GM19467 (cell line): ENCODE measurements around the gene MAPKAP1.

Experiments
- ATAC-seq: cut with Tn5 transposase; IDR thresholded peaks from one replicate; pipeline ENCODE4 v1.9.1; 2021; ENCODE audit warnings: mild to moderate bottlenecking, moderate library complexity; ENCODE audit not compliant: unreplicated experiment

Gene MAPKAP1

DNA sequence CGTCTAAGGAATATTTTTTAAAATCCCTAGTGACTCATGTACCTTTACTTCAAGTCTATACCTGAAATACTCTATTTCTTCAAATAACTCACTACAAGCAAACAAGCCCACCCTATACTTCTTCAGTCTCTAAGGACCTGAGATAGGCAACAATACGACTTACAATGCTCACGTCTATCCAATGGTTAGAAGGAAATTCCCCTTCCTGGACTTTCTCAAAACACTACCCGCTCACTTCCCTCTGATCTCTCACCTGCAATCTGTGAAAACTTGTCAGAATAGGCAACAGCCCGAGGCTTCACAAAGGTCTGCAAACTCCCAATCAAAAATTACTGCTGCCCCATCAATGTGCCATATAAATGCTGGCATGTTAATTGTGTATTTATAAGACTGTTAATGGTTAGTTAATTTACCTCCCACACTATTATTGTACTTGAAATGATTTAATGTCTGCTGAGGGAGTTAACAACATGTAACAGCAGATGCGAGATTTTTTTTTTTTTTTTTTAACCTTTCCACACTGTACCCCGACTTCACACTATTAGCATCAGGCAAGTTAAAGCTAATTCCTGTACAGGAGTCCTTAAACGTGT lies 27.3 kb downstream of the MAPKAP1 start:
- no peak for ATAC-seq

- no peak for ATAC-seq
Observed at GRCh38 chr9:125674981-125675973, 31.7 kb downstream of the MAPKAP1 start.

- ATAC-seq: no peak
Observed at GRCh38 chr9:125672876-125673275, 34.1 kb downstream of the MAPKAP1 start.

- no peak for ATAC-seq
Observed at GRCh38 chr9:125663127-125663526, 43.9 kb downstream of the MAPKAP1 start.

DNA sequence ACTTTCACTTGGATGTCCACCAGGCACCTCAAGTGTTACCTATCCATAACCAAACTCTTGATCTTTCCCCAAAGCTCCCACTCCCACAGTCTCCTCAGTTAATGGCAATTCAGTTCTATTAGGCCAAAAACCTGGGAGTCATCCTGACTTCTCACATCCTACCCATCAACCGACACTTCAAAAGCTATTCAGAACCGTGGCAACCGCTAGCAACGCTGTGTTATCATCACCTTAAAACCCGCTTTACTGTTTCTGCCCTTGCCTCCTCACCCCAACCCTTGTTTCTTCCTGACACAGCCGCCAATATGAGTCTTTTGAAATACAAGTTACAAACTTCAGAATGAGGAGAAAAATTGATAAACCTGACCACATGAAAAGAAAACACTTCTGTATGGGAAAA lies 46.5 kb downstream of the MAPKAP1 start:
- ATAC-seq: no peak

- ATAC-seq: no peak
Observed at GRCh38 chr9:125659954-125660353, 47.1 kb downstream of the MAPKAP1 start.

DNA sequence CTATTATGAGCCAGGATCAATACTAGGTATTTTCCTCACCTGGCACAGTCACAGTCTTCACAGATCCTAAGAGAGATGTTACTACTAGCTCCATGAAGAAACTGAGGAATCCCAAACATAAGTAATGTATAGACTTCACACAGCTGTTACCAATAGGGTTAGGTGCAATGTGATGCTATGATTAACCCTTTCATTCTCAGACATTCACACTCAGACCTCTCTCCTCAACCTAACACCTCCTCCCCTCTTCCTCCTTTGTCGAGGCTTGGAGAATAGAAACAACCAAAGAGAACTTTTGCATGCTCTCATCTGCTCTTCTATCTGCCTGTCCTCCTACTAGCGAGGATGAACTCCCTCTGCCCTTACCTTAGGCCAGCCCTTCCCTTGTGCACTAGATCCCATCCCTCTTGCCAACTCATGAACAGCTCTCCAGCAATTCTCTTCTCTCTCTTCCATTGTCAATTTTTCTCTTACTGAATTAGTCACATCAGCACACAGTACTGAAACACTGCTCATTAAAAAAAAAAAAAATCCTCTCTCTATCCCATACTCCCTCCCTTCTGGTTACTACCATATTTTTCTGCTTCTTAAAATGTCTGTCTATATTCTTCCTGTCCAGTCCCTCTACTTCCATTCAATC lies 47.7 kb downstream of the MAPKAP1 start:
- ATAC-seq: no peak

GRCh38 chr9:125656560-125656959 lies 50.4 kb downstream of the MAPKAP1 start:
- ATAC-seq: no peak

DNA sequence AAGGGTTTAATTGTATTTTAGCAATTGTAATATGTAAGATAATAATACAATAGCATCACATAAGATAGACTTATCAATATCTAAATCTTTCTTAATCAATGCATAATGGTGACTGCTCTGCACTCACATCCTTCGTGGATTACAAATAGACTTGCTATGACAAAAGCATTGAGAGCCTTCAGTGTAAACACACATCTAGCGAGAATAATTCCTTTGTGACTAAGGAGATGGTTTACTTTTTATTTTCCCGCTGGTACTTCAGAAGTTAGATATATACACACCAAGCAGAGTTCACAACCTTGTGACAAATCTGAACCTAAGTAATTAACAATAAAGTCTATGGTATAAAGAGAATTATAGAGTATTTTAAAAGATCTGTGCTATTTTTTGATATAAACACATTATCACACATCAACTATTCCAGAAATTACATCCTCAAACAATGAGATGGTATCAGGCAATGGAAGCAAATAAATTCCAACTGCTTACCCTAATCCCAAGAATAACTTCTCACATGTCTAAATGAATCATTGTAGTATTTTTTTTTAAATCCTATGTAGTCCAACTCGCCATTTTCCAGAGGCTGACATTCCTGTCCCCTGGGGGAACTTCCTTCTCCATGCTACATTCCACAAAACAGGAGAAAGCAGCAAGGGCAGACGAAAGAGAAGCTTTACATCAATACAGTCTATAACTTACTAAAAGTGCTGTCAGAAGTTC lies 51.2 kb downstream of the MAPKAP1 start:
- no peak for ATAC-seq

DNA sequence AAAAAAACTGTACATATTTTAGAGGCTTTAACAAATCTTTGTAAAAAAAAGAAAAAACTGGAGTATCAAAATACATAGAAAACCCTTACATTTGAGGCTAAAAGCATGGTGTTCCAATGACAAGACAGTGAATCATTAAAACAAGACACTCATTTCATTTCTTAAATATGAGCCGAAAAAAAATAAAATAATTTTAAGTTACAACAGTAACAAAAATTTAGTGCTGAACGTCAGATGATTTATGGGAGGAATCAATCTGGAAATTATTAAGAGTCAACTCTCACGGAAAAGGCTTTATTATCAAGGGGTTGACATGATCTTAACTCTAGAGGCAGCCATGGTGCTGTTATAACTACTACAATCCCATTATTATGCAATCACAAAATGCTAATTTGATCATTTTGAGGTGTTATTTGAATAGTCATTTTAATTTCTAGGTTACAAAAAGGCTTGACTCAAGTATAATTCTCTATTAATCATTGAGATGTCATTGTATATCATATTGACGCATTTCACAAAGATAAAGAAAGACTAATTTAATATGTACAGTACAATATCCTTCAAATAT lies 51.9 kb downstream of the MAPKAP1 start:
- no peak for ATAC-seq

- no peak for ATAC-seq
Observed at GRCh38 chr9:125654121-125654520, 52.9 kb downstream of the MAPKAP1 start.

DNA sequence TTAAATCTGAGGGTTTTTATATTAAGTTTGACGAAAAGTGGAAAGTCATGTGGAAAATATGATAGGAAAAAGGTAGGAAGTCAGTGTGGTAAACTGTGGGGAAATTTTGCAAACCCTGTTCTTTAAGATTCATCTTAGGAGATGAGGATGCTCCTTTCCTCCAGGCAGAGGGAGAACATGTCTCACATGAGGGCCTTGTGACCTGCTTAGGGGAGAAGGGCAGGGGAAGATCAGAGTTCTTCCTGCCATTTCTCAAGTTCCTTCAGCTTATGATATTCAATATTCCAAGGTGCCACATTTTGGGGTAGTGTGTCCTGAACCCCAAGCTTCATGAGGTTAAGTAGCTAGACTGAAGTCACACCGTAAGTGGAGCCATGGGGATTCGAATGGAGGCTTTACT lies 53.7 kb downstream of the MAPKAP1 start:
- no peak for ATAC-seq

DNA sequence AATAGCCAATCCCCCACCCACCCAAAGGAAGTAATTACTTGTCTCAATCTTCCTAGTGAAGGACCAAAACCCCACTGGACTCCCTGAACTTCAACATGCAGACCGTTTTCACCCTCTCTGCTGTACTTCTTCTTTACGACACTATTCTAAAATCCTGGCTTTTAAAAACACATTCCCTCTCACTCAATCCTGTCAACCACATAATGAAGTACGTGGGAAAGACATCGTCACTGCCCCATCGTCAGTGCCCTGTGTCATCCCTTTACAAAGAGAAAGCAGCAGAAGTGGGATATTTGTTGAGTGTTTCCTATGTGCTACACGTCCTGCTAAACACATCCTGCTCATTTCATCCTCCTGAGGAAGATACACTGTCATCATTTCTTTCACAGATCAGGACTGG lies 54.2 kb downstream of the MAPKAP1 start:
- ATAC-seq: no peak

DNA sequence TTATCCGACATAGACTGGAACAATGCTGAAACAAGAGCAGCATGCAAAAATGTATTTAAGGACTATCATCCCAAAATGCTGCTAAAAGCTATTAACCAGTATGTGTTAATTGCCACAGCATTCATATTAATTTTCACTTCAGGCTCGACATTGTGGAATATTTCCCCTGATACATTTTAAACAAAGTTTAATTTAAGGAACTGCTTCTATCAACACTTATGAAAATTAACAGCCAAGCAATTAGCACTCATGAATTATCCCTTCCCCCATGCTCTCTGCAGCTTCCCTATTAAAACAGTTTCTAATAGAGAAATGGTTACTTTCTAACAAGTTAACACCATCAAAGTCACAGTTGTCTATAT lies 54.8 kb downstream of the MAPKAP1 start:
- no peak for ATAC-seq

DNA sequence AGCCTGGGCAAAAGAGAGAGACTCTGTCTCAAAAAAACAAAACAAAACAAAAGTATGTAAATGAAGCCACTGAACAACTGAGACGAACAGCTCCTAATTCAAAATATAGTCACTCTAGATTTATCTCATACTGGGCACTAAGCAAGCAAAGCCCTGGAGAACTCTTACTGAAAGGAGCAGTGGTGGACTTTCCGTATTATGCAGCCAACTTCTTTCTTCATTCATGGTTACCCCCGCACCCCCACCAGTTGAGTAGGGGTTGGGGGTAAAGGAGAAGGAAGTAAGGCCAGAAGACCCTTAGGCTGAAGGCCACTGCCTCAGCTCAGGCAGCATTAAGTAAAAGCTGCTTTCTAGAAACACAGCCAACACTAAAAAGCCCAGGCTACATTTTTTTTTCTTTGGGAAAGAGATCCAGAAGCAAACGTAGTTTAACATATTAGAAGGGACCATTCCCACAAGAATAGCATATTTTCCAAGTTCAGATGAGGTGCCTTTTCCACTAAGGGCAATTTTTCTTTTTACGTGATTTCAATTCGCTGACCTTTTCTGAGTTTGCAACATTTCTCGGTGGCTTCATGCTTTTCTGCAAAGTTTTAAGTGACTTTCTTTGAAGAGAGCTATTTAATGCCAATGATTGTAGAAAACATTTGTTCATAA lies 55.3 kb downstream of the MAPKAP1 start:
- no peak for ATAC-seq

GRCh38 chr9:125650271-125650737 lies 56.7 kb downstream of the MAPKAP1 start:
- peak; percentile 54 for ATAC-seq

DNA sequence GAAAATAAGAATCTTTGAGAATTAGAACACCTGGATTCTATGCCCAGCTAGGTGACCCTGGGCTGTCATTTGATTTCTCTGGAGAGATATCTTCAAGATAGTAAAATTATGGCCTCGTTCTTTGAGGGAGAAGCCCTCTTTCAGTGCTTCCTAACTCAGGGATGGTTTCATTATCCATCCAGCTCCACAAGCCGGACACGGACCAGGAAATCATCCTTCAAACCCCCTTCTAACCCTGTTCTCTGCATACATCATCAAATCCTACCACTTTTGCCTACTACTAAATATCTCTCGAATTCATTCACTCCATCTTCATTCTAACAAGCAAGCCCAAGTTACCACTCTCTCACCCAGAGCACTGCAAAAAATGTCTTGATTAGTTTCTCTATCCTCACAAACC lies 57.2 kb downstream of the MAPKAP1 start:
- no peak for ATAC-seq

DNA sequence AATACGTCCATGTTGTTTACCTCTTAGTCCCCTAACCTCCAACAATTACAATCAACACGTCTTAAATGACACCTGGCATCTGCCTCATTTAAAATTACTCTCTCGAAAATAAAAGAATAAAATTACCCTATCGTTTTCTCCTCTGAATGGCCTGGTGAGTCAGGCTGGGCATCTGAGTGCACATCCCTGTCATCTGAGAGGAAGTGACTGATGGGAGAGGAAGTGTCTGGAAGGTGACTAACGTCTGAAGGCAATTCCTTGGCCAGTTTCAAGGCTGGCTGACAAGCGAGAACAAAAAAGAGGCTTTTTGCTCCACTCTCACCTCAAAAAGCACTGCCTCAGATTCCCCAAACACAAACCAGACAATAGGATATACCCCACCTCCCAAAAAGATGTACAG lies 57.7 kb downstream of the MAPKAP1 start:
- no peak for ATAC-seq

GRCh38 chr9:125648294-125648693 lies 58.7 kb downstream of the MAPKAP1 start:
- ATAC-seq: no peak

DNA sequence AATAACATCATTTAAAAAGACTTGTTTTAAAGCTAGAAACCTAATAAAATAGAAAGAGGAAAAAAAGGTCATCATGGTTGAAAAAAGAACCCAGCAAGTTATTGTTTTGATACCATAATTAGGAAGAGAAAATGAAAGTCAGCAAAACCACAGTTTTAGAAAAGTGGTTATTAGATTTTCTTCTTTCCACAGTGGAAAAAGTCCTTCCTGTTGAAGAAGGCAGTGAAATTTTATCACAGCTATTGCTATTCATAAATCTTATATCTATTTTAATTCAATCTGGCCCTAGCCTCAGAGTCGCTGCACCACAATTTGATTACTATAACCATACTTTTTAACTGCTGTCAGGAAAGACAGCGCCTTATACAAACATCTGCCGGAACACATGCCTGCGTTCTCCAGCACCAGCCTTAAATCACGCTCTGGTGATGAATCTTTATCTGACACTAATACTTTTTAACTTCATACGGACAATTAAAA lies 60.3 kb downstream of the MAPKAP1 start:
- no peak for ATAC-seq
